Measurements from ENCODE around the gene ARHGEF6.
"Not testable (repeated sequence)": the region's sequence is repeated elsewhere in the genome, so short reads cannot be mapped to it uniquely, and the experiment has no call there.

The ARHGEF6 gene, protein sequence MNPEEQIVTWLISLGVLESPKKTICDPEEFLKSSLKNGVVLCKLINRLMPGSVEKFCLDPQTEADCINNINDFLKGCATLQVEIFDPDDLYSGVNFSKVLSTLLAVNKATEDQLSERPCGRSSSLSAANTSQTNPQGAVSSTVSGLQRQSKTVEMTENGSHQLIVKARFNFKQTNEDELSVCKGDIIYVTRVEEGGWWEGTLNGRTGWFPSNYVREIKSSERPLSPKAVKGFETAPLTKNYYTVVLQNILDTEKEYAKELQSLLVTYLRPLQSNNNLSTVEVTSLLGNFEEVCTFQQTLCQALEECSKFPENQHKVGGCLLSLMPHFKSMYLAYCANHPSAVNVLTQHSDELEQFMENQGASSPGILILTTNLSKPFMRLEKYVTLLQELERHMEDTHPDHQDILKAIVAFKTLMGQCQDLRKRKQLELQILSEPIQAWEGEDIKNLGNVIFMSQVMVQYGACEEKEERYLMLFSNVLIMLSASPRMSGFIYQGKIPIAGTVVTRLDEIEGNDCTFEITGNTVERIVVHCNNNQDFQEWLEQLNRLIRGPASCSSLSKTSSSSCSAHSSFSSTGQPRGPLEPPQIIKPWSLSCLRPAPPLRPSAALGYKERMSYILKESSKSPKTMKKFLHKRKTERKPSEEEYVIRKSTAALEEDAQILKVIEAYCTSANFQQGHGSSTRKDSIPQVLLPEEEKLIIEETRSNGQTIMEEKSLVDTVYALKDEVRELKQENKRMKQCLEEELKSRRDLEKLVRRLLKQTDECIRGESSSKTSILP

DNA sequence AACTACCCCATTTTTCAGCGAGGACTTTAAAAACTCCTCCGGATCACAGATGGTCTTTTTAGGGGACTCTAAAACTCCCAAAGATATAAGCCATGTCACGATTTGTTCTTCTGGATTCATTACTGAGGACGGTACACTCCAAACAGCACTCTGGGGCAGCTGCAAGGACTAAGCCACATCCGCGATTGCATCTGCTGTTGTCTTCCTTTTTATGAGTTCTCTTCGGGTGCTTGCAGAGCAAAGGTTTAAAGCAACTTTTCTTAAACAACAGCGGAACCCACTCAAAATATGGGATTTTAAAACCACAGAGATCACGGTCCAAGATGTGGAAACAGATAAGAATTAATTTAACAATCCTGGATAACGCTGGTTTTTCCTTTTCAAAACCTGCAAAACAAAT is at the start of gene ARHGEF6:
Gene ARHGEF6, minus strand, starts transcription at position 170 of the 400 bp plus-strand sequence. Its CDS starts 50 bp downstream, at position 120.
- no peak for DNase-seq (ENCODE audit: low read depth in 2 of 2)

DNA sequence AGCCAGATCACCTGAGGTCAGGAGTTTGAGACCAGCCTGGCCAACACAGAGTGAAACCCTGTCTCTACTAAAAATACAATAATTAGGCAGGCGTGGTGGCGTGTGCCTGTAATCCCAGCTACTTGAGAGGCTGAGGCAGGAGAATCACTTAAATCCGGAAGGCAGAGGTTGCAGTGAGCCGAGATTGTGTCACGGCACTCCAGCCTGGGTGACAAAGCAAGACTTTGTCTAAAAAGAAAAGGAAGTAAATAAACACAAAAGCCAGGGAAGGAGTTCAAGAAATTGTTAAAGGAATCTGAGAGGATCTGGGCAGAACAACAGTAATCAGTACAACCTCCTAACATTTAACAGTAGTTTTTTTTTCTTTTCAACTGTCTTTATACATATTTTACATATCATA is 48.7 kb upstream of the ARHGEF6 start:
- no peak for DNase-seq (ENCODE audit: low read depth in 2 of 2)

DNA sequence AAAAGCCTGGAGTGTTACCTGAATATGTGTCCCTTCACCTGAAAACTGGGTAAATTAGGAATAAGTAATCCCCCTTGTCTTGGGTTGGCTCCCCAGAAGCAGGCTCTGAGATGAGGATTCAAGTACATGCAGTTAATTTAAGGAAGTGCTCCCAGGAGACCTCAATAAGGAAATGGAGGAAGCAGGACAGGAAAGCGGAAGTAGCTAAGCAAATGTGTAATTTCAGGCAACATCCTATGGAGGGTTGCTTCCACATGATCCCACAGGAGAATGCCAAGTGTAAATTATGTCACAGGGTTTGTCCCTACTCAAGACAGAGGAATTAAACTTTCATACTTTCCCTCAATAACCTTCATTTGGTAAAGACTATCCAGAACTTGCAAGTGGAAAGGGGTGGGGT is 48.1 kb upstream of the ARHGEF6 start:
- DNase-seq (ENCODE audit: low read depth in 2 of 2): no peak

DNA sequence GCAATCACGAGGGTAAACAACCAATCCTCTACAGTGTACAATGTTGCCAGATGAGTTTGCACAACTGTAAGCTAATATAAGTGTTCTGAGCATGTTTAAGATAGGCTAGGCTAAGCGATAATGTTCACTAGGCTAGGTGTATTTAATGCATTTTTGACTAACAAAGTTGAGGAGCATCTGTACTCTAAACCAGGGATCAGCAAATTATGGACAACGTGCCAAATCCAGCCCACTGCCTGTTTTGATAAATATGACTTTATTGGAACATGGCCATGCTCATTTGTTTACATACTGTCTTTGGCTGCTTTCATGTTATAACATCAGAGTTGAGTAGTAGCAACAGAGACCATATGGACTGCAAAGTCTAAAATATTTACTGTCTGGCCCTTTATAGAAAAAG is 46.3 kb upstream of the ARHGEF6 start:
- DNase-seq (ENCODE audit: low read depth in 2 of 2): no peak

DNA sequence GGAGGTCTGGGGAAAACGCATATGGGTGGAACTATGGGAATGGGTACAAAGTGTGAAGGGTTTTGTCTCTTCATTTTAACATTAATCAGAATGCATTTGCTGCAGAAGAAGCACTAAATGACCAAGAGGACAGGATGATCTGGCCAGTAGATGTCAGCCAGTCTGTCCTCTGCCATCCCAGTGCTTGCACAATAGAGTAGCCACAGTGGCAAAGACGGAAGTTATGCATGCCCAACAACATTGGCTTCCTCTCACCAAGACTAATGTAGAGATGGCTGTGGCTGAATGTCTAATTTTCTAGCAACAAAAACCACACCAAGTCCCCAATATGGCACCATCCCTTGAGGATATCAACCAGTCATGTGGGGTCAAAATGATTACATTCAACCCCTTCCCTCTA is 45.0 kb upstream of the ARHGEF6 start:
- DNase-seq (ENCODE audit: low read depth in 2 of 2): no peak

DNA sequence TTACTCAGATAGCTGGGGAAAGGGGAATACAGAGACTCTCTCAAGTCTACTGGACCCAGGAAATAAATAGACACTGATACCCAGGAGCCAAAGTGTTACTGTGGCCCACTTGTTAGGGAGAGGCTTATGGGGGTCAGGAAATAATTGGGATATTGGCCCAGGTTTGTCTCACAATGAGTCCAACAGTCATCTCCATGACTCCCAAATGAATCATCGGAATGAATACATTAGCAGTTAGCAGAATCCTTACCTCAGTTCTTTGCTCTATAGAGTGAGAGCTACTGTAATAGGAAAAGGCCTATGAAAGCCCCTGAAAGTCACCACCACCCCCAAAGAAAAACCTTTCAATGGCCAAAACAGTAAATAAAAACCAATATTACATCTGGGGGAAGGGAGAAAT is 42.4 kb upstream of the ARHGEF6 start:
- DNase-seq (ENCODE audit: low read depth in 2 of 2): no peak

DNA sequence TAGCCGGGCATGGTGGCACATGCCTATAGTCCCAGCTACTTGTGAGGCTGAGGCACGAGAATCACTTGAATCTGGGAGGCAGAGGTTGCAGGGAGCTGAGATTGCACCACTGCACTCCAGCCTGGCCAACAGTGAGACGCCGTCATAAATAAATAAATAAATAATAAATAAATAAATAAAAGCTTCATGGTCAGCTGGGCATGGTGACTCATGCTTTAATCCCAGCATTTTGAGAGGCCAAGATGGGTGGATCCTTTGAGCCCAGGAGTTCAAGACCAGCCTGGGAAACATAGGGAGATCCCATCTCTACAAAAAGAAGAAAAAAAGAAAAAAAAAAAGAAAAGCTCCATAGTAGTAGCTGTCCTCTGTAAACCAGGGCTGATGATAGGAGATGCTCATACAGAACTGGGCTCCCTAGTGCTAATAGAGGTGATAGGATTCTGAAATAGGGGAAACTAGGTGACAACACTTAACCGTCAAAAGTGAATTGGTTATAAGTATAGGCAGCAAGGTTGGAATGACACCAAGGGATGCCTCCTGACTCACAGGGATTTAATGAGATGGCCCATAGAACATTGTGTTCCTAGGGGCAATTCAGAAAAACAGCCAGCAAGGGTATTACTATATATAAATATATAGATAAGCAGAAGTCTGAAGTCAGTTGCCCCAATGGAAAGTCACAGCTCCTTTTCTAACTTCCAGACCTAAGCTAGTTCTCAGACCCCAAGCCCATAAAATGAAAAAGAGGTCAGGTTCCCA is 41.8 kb upstream of the ARHGEF6 start:
- DNase-seq (ENCODE audit: low read depth in 2 of 2): no peak

DNA sequence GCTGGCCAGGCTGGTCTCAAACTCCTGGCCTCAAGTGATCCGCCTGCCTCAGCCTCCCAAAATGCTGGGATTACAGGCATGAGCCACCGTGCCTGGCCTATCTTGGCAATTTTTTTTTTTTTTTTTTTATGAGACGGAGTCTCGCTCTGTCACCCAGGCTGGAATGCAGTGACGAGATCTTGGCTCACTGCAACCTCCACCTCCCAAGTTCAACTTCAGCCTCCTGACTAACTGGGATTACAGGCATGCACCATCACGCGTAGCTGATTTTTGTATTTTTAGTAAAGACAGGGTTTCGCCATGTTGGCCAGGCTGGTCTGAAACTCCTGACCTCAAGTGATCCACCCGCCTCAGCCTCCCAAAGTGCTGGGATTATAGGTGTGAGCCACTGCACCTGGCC is 39.0 kb upstream of the ARHGEF6 start:
- DNase-seq (ENCODE audit: low read depth in 2 of 2): not testable (repeated sequence)

DNA sequence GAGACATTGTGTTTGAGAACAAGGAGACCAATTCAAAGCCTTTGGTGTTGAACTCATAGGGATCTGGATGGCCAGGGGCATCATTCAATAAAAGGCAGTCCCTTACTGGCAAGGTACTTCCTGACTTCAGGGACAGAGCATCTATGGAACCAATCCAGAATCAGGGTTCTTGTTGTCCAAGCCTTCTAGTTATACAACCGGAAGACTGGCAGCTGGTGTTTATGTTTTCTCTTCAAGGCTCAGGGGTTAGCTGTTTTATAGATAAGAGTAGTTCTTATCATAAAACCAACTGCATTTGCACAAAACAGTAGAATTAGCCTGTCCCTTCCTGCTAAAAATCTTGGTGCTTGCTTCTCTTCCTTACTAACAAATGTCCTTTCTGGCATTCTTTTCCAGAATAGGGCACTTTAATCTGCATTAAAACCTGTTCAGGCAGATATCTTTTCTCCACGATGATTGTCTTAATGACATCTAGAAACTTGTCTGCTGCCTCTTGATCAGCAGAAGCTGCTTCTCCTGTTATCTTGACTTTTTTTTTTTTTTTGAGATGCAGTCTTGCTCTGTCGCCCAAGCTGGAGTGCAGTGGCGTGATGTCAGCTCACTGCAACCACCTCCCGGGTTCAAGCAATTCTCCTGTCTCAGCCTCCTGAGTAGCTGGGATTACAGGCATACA is 38.4 kb upstream of the ARHGEF6 start:
- DNase-seq (ENCODE audit: low read depth in 2 of 2): no peak

DNA sequence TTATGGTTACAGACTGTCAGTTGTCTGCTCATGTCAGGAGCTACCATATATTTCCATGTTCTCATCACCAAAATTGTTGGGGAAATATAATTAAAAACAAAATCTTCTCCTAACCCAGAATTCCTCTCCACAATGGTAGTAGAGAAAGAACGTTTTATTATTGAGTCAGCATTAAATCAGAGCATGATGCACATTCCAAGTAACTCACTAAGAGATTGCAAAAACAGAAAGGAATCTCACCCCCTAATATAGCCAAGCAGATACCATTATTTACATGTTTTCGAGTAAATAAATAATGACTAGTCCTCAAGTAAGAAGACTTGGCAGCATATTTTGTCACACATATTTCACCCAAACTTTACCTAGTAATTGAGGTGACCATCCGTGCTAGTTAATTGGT is 36.2 kb upstream of the ARHGEF6 start:
- no peak for DNase-seq (ENCODE audit: low read depth in 2 of 2)

DNA sequence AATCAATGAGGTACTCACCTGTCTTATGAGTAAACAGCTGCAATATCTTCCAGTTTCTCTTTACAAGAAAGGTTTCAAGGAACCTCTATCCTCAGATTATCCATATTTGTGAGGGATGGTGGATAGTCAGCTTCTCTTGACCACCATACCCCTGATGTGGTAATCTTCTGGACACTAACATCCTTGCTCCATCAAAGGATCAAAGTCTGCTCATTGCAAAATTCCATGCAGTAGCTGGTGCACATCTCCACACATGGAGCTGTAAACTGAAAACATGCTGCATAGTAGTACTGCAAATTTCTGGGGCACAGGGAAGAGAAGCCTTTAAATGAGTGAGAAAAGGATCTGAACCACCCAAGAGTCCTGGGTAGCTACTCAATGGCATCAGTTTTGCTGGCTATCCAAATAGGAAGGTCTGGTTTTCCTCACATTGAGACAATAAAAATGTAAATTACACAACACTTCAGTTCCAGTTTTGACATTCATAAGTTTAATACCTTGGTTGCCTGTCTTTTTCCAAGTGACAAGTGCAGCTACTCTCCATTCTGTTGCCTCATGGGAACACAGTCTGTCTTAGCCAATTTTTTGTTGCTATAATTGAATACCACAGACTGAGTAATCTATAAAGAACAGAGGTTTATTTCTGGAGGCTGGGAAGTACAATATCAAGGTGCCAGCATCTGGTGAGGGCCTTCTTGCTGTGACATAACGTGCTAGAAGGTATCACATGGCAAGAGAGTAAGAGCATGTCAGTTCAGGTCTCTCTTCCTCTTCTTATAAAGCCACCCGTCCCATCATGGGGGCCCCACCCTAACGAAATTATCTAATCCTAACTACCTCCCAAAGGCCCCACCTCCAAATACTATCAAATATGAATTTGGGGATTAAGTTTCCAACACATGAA is 34.4 kb upstream of the ARHGEF6 start:
- no peak for DNase-seq (ENCODE audit: low read depth in 2 of 2)

DNA sequence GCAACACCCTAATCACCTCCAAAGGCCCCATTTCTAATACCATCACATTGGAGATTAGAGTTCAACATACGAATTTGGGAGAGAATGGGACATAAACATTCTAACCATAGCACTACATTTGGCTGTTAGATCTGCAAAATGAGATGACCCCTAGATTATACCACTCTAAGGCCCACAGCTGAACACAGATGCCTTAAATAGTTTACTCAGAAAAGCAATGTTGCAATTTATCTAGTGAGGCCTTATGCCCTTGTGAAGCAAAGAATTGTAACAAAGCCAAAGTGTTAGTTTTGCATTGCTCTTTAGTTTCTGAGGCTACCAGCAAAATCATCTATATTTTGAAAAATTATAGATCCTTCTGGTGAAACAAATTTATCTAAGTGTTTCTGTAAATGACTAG is 31.6 kb upstream of the ARHGEF6 start:
- DNase-seq (ENCODE audit: low read depth in 2 of 2): no peak

DNA sequence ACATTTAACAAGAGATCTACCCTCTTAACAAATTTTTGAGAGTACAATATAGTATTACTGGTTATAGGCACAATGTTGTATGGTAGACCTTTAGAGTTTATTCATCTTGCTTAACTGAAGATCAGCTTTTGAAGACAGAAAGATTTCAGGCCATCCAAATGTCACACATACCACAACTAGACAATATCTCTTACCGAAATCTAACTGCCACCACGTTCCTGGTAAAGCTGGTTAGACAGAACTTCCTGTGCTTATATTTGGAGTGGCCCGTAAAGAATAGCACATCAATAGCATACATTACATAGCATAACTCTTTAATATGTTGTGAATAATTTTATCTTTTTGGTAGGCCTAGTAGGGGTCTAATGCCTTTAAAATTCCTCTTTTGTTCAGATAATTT is 29.8 kb upstream of the ARHGEF6 start:
- no peak for DNase-seq (ENCODE audit: low read depth in 2 of 2)

DNA sequence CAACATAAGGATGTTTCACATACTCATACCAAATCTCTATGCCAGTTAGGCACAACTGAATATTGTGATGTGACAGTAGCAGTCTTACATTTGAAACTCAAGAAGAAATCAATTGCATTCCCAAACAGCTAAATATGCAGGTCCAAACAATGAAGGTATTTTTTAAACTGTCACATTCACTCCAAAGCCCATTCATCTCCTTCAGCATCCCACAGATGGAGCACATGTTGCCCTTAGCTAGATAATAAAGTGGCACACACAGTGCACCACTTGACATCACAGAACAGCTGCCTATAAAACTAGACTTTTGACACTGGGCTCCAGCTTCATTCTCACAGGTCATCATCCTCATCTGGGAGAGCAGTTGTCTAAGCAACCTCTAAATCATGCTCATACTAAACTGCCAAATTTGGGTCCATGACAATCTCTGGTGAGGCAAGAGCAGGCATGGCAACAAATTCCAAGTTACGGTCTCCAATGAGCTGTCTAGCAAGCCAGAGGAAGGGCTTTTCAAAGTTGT is 26.2 kb upstream of the ARHGEF6 start:
- no peak for DNase-seq (ENCODE audit: low read depth in 2 of 2)

DNA sequence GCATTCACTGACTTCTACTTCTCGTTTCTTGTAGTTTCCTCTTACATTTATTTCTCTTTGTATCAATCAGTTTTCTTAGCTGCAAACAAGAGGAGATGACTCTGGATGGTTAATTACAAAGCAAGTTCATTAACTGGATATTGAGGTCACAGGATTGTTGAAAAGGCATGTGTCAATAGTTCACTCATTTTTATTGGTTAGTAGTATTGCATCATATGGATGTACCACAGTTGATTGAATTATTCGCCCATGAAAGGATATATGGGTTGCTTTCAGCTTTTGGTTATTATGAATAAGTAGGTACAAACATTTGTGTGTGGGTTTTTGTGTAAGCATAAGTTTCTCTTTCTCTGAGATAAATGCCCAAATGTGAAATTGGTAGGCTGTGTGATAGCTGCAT is 21.8 kb upstream of the ARHGEF6 start:
- DNase-seq (ENCODE audit: low read depth in 2 of 2): no peak

DNA sequence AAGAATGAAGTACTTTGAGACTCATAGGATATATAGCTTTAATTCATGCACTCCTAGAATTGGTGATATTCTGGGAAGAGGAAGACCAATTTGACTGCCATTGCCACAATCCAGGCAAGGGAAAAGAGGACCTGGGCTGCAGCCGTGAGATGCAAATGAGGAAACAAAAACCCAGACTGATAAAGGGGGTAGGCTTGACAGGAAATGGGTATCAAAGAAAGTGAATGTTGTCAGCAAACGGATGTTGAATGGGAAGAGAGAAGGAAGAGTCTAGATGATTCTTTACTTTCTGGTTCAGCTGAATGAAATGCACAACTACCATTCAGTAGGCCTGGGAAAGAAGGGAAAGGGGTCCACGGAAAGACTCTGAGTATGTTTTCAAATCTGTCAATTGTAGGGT is 17.1 kb upstream of the ARHGEF6 start:
- no peak for DNase-seq (ENCODE audit: low read depth in 2 of 2)

DNA sequence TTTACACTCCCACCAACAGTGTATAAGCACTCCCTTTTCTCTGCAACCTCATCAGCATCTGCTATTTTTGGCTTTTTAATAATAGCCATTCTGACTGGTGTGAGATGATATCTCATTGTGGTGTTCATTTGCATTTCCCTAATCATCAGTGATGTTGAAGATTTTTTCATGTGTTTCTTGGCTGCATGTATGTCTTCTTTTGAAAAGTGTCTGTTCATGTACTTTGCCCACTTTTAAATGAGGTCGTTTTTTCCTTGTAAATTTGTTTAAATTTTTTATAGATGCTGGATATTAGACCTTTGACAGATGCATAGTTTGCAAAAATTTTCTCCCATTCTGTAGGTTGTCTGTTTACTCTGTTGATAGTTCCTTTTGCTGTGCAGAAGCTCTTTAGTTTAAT is 14.4 kb upstream of the ARHGEF6 start:
- not testable (repeated sequence) for DNase-seq (ENCODE audit: low read depth in 2 of 2)

DNA sequence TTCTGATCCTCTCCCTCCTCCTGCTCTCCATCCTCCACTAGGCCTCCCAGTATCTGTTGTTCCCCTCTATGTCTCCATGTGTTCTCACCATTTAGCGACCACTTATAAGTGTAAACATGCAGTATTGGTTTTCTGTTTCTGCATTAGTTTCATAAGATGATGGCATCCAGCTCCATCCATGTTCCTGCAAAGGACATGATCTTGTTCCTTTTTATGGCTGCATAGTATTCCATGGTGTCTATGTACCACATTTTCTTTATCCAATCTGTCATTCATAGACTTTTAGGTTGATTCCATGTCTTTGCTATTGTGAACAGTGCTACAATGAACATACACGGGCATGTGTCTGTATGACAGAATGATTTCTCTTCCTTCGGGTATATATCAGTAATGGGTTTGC is 13.9 kb upstream of the ARHGEF6 start:
- DNase-seq (ENCODE audit: low read depth in 2 of 2): not testable (repeated sequence)

DNA sequence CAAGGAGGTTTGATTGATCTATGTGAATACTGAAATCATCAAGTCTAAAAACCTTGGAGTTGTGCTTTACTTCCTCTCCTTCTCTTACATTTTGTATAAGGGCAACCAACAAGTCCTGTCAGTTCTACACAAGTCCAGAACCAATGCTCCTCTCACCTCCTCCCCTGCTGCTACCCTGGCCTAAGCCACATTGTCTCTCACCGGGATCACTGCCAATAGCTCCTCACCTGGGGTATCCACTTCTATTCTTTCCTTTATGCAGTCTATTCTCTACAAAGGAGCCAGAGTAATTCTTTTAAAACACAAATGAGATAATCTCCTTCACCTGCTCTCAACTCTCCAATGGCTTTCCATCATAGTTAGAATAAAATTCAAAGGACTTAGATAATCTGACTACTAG is 13.3 kb upstream of the ARHGEF6 start:
- no peak for DNase-seq (ENCODE audit: low read depth in 2 of 2)

DNA sequence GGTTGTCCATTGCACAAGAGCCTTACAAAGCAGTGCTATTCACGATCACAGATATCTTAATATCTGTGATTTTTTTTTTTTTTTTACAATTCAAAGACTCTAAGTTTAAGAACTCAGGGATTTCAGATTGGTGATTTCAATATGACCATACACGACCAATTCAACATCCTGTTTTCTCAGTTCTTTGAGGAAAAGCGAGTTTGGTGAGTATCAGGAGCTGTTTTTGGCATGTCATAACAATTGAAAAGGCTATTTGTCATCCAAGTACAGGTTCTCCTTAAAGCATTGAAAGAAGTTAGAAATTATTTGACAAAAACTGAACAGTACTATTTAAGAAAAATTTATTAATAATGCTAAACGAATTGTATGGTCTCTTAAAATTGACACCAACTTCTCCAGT is 9.1 kb upstream of the ARHGEF6 start:
- no peak for DNase-seq (ENCODE audit: low read depth in 2 of 2)

DNA sequence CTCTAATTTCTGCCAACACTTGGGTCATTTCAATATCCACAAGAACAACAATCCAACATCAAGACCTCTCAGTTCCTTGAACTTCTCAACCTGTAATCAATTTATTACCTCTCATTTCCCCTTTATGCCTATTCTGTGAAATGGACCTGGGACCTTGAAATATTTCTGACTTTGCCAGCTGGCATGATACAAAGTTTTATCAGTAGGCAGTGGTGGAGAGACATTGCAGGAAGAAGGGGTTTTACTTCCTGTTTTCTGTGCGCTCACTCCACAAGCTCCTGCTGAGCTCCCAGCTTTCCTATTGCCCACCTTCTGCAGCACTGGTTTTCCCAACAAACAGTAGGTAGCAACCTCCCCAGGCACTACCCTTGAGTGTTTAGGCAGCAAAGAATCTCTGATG is 3.5 kb upstream of the ARHGEF6 start:
- DNase-seq (ENCODE audit: low read depth in 2 of 2): no peak

Data from stimulated activated CD8-positive, alpha-beta memory T cell treated with anti-CD3 and anti-CD28 coated beads, Interleukin-2, amount 100 ng/mL, for 1 hour (primary cell).